ENCODE data around the gene NELFA.
A peak's percentile ranks its signal among the peaks of the same experiment; 100 is the strongest.

Gene NELFA

GRCh38 chr4:2008671-2008920, 178 bp downstream of the NELFA start (continued):
- no peak for TF ChIP-seq PRDM2 (tag by site-specific recombination; IDR thresholded peaks at IDR 0.05; ENCODE audit: borderline replicate concordance)
- TF ChIP-seq ZNF266 (tag by site-specific recombination; IDR thresholded peaks at IDR 0.05; ENCODE audit: low read depth): no peak
- TF ChIP-seq ZNF664 (tag by site-specific recombination; IDR thresholded peaks at IDR 0.05): no peak
- no peak for TF ChIP-seq ZNF248 (tag by site-specific recombination; IDR thresholded peaks at IDR 0.05)
- no peak for TF ChIP-seq ELK4 (IDR thresholded peaks at IDR 0.05; ENCODE audit: borderline replicate concordance, low read depth, low read length)
- no peak for TF ChIP-seq ZNF26 (tag by site-specific recombination; IDR thresholded peaks at IDR 0.05)
- peak; percentile 78 for TF ChIP-seq ZNF324 (tag by site-specific recombination; IDR thresholded peaks at IDR 0.05)
- no peak for TF ChIP-seq ZNF645 (tag by site-specific recombination; IDR thresholded peaks at IDR 0.05)
- 0 out of 2 replicates have a peak, but pooled peaks have one; percentile 14 for TF ChIP-seq ZSCAN4 (tag by site-specific recombination; IDR thresholded peaks at IDR 0.05)
- TF ChIP-seq ZNF624 (tag by site-specific recombination; IDR thresholded peaks at IDR 0.05): no peak
- peak; percentile 45 for TF ChIP-seq ZNF692 (tag by site-specific recombination; IDR thresholded peaks at IDR 0.05)
- no peak for TF ChIP-seq ZNF416 (tag by site-specific recombination; IDR thresholded peaks at IDR 0.05)
- TF ChIP-seq PBX3 (CRISPR knock-in tag; IDR thresholded peaks at IDR 0.05): no peak; the same call in 1 of the 2 replicates
- TF ChIP-seq ZSCAN23 (tag by site-specific recombination; IDR thresholded peaks at IDR 0.05): no peak
- no peak for TF ChIP-seq ZNF157 (tag by site-specific recombination; IDR thresholded peaks at IDR 0.05)
- peak; percentile 33; the same call in 1 of the 2 replicates for TF ChIP-seq ZBTB7A (tag by site-specific recombination; IDR thresholded peaks at IDR 0.05; ENCODE audit: low read depth)
- no peak for TF ChIP-seq ZNF544 (tag by site-specific recombination; IDR thresholded peaks at IDR 0.05)
- TF ChIP-seq ZBTB48 (tag by site-specific recombination; IDR thresholded peaks at IDR 0.05): 0 out of 2 replicates have a peak, but pooled peaks have one; percentile 45
- no peak for TF ChIP-seq TCF7L2 (IDR thresholded peaks at IDR 0.05; ENCODE audit: borderline replicate concordance, low read depth, low read length)
- TF ChIP-seq ZNF600 (tag by site-specific recombination; IDR thresholded peaks at IDR 0.05): peak; percentile 73
- peak; percentile 90 for TF ChIP-seq PATZ1 (tag by site-specific recombination; IDR thresholded peaks at IDR 0.05)
- TF ChIP-seq ZNF626 (tag by site-specific recombination; IDR thresholded peaks at IDR 0.05): no peak
- 0 out of 2 replicates have a peak, but pooled peaks have one; percentile 50 for TF ChIP-seq INSM2 (tag by site-specific recombination; IDR thresholded peaks at IDR 0.05)

Measured in HEK293 (cell line).